ENCODE data around the gene KCTD21.

Gene KCTD21

GRCh38 chr11:78219493-78220217 is 31.2 kb upstream of the KCTD21 start:
- DNase-seq (ENCODE audit: low read depth in 2 of 3, low spot score in 2 of 3) = no peak

GRCh38 chr11:78218707-78219492 is 30.5 kb upstream of the KCTD21 start:
- no peak for DNase-seq (ENCODE audit: low read depth in 2 of 3, low spot score in 2 of 3)

- DNase-seq (ENCODE audit: low read depth in 2 of 3, low spot score in 2 of 3) = no peak
Measured at GRCh38 chr11:78217650-78218541, 29.5 kb upstream of the KCTD21 start.

DNA sequence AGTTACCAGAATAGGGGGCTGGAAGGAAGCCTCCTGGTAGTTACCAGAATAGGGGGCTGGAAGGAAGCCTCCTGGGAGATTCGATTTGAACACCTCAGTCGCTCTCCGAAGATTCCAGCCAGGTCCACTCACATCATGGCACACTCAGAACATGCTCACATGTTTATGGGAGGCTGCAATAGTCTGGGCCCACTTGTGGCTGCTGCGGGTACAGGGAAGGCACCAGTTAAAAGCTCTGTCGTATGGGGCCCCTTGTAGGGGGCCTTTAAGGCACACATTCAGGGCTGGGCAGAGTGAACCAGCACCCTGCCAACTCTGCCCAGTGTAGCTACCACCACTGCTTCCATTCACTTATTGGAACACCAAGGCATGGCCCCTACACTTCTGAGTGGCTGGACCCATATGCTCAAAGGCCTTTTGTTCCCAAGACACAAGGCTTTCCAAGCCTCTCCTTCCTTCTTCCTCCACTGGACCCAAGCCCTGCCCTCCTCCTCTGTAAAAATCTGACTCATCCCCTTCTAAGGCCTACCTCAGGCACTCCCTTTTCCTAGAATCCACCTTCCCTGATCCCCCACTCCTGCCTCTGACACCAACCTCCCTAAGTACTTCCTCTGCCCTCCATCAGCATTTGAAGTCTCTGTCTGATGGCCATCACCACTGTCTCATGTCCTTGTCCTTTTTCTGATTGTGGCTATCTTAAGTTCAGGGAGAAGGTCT is 28.3 kb upstream of the KCTD21 start:
- no peak for DNase-seq (ENCODE audit: low read depth in 2 of 3, low spot score in 2 of 3)

- no peak for DNase-seq (ENCODE audit: low read depth in 2 of 3, low spot score in 2 of 3)
Measured at GRCh38 chr11:78216021-78216420, 27.6 kb upstream of the KCTD21 start.

- DNase-seq (ENCODE audit: low read depth in 2 of 3, low spot score in 2 of 3) = no peak
Measured at GRCh38 chr11:78214331-78215194, 26.1 kb upstream of the KCTD21 start.

DNA sequence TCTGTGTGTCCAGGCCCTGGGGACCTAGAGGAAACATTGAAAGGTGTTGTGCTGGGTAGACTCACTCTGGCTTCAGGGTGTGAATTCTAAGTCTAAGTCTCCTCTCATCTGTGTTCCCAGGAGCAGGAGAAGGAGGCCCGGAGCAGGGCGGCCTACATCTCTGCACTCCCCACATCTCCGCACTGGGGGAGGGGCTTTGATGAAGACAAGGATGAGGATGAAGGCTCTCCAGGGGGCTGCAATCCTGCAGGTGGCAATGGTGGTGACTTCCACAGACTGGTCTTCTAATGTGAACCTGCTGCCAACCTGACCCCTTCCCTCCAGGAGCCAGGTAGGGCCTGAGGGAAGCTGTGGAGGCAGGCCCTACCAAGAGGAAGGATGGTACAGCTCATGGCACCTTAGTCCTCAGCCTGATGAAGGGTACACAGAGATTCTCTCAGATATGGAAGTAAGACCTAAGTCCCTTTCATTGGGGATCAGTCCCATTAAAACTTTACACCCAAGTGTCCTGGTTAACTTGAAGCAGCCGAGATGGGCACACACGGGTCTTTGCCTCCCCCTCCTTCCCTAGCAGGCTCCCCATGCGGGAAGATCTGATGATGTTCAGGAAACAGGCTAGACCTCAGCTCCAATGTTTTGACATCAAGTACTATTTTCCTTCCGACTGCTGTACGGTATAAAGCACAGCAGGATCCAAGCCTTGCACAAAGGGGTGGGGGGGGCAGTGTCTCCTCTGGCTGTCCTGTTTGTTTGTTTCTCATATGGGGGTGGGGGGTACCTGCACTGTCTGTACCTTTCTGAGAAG is 25.3 kb upstream of the KCTD21 start:
- no peak for DNase-seq (ENCODE audit: low read depth in 2 of 3, low spot score in 2 of 3)

- no peak for DNase-seq (ENCODE audit: low read depth in 2 of 3, low spot score in 2 of 3)
Measured at GRCh38 chr11:78212586-78213371, 24.4 kb upstream of the KCTD21 start.

DNA sequence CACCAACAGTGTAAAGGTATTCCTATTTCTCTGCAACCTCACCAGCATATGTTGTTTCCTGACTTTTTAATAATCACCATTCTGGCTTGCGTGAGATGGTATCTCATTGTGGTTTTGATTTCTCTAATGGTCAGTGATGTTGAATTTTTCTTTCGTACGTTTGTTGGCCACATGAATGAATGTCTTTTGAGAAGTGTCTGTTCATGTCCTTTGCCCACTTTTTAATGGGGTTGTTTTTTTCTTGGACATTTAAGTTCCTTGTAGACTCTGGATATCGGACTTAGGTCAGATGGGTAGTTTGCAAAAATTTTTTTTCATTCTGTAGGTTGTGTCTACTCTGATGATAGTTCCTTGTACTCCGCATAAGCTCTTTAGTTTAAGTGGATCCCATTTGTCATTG is 23.1 kb upstream of the KCTD21 start:
- DNase-seq (ENCODE audit: low read depth in 2 of 3, low spot score in 2 of 3) = no peak

- DNase-seq (ENCODE audit: low read depth in 2 of 3, low spot score in 2 of 3) = no peak
Measured at GRCh38 chr11:78210000-78210608, 21.7 kb upstream of the KCTD21 start.

DNA sequence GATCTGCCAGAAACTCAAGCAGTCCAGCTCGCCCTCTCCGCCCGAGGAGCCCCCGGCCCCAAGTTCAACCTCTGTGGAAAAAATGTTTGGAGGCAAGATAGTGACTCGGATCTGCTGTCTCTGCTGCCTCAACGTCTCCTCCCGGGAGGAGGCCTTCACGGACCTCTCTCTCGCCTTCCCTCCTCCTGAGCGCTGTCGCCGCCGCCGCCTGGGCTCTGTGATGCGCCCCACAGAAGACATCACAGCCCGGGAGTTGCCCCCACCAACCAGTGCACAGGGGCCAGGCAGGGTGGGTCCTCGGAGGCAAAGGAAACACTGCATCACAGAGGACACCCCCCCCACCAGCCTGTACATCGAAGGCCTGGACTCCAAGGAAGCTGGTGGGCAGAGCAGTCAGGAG is 21.1 kb upstream of the KCTD21 start:
- DNase-seq (ENCODE audit: low read depth in 2 of 3, low spot score in 2 of 3) = no peak

DNA sequence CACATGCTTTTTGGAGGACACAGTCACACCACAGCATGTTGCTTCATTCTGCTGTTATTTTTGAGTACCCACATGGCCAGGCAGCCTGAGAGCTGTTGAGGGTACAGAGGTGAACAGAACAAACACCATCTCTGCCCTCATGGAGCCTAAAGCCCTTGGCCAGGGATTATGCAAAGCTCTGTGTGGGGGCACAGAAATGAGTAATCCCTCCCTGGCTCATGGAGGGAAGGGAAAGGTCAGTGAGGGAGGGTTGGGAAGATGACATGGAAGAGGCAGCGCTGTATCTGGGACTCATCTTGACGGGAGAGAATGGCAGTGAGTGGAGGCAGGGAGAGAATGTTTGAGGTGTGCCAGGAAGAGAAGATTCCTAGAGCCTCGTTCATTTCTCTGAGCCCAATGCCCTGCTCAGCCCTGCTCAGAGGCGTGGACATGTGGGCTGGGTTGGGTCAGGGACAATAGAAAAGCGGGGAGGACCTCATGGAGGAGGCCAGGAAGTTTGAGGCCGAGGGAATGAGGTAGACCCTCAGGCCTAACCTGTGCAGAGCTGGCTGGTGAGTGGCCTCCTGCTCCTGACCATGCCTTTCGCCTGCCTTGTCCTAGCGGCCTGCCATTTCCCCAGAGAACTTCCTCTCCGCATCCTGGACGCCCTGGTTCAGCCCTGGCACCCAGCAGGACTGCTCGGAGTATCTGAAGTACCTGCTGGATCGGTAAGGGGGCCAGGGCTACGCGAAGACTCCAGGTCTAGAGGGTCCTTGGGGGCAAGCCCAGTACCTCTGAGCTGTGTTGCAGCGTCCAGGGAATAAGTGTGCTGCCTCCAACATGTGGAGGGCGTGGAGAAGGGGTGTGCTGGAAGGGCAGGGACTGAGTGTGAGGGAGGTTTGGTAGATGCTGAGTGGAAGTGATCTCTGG is 20.1 kb upstream of the KCTD21 start:
- no peak for DNase-seq (ENCODE audit: low read depth in 2 of 3, low spot score in 2 of 3)

- DNase-seq (ENCODE audit: low read depth in 2 of 3, low spot score in 2 of 3) = no peak
Measured at GRCh38 chr11:78207532-78208256, 19.3 kb upstream of the KCTD21 start.

DNA sequence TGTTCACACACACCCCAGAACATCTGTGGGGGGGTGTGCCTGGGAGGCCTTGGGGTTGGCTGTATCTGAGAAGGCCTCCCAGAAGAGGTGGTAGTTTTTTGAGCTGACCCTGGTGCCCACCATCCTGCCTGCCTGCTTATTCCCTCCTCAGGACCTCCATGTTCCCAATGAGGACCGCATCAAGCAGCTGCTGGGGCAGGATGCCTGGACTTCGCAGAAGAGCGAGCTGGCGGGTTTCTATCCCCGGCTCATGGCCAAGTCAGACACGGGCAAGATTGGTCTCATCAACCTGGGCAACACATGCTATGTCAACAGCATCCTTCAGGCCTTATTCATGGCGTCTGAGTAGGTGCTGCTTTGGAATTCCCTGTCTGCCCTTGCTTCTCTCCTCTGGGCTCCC is 17.3 kb upstream of the KCTD21 start:
- DNase-seq (ENCODE audit: low read depth in 2 of 3, low spot score in 2 of 3) = no peak

DNA sequence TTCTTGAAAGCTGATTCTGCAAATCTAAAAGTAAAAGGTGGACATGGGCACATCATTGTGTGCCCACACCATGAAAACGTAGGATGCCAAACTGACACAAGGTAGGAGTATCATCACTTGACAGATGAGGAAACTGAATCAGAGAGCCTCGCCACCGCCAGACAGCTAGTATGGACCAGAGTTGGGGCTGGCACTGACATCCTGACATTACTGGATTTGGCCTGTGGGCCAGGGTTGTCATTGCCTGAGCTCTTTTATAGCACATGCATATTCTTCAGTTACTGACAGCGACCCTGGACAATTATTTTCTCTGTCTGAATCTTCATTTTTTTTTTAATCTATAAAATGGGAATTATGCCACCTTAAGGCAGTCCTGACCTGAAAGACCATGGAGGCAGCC is 16.8 kb upstream of the KCTD21 start:
- DNase-seq (ENCODE audit: low read depth in 2 of 3, low spot score in 2 of 3) = no peak

- DNase-seq (ENCODE audit: low read depth in 2 of 3, low spot score in 2 of 3) = no peak
Measured at GRCh38 chr11:78203184-78203583, 14.8 kb upstream of the KCTD21 start.

All from activated CD8-positive, alpha-beta memory T cell treated with anti-CD3 and anti-CD28 coated beads for 48 hours (primary cell).